GM23248 (cell line): ENCODE measurements around the gene EIF4G2. TPM values are rescaled to one million over a fixed set of nuclear protein-coding genes. Genes with fewer than 3 reads are reported as not detected.

Experiments used
- DNase-seq: peaks from one replicate; pipeline ENCODE4 v3.0.0-alpha.2; 2015
- H2AFZ ChIP-seq: fragments of 200-600 bp; sonication (generic); 2 replicates; pipeline ENCODE4 v1.6.1; 2016; ENCODE audit warnings: antibody characterized with exemption
- H3F3A ChIP-seq: fragments of 200-600 bp; sonication (generic); 2 replicates; pipeline ENCODE4 v1.6.1; 2016; ENCODE audit warnings: mild to moderate bottlenecking, antibody characterized with exemption, mixed run types; ENCODE audit not compliant: insufficient read depth
- H3K27ac ChIP-seq: fragments of 200-600 bp; sonication (generic); 2 replicates; pipeline ENCODE4 v1.5.1; 2016; ENCODE audit warnings: mild to moderate bottlenecking
- H3K27me3 ChIP-seq: fragments of 200-600 bp; sonication (generic); replicated peaks from 2 replicates; pipeline ENCODE4 v1.6.1; 2016; ENCODE audit warnings: mild to moderate bottlenecking; ENCODE audit not compliant: insufficient read depth
- H3K36me3 ChIP-seq: fragments of 200-600 bp; sonication (generic); 2 replicates; pipeline ENCODE4 v1.6.1; 2016; ENCODE audit warnings: low read depth, mild to moderate bottlenecking
- H3K4me1 ChIP-seq: fragments of 200-600 bp; sonication (generic); 2 replicates; pipeline ENCODE4 v1.6.1; 2016; ENCODE audit warnings: mild to moderate bottlenecking; ENCODE audit not compliant: insufficient read depth
- H3K4me2 ChIP-seq: fragments of 200-600 bp; sonication (generic); one replicate; pipeline ENCODE4 v1.6.1; 2016; ENCODE audit warnings: mild to moderate bottlenecking; ENCODE audit not compliant: unreplicated experiment
- H3K4me3 ChIP-seq: fragments of 200-600 bp; sonication (generic); 2 replicates; pipeline ENCODE4 v1.5.1; 2016; ENCODE audit warnings: mild to moderate bottlenecking
- H3K79me2 ChIP-seq: fragments of 200-600 bp; sonication (generic); 2 replicates; pipeline ENCODE4 v1.6.1; 2016; ENCODE audit warnings: mild to moderate bottlenecking; ENCODE audit not compliant: insufficient read depth
- H3K9ac ChIP-seq: fragments of 200-600 bp; sonication (generic); 2 replicates; pipeline ENCODE4 v1.6.1; 2016; ENCODE audit warnings: mild to moderate bottlenecking
- H3K9me2 ChIP-seq: fragments of 200-600 bp; sonication (generic); 2 replicates; pipeline ENCODE4 v1.6.1; 2016; ENCODE audit warnings: mixed run types, mild to moderate bottlenecking, moderate library complexity; ENCODE audit not compliant: insufficient read depth
- H3K9me3 ChIP-seq: fragments of 200-600 bp; sonication (generic); one replicate; pipeline ENCODE4 v1.6.1; 2017; ENCODE audit warnings: low read depth
- H4K20me1 ChIP-seq: fragments of 200-600 bp; sonication (generic); 2 replicates; pipeline ENCODE4 v1.6.0; 2016; ENCODE audit not compliant: insufficient read depth
- EZH2 ChIP-seq: fragments of 200-600 bp; sonication (generic); IDR thresholded peaks from 2 replicates; pipeline ENCODE4 v1.6.1; 2018; ENCODE audit warnings: antibody characterized with exemption, mild to moderate bottlenecking; ENCODE audit not compliant: insufficient read depth, poor library complexity, severe bottlenecking
- EZH2phosphoT487 ChIP-seq: fragments of 200-600 bp; sonication (generic); IDR thresholded peaks from 2 replicates; pipeline ENCODE4 v1.6.1; 2018; ENCODE audit warnings: antibody characterized with exemption, moderate library complexity, mild to moderate bottlenecking, low read depth; ENCODE audit not compliant: insufficient read depth
- WGBS, 2 experiments: methylation state at CpG; one replicate each; pipeline ENCODE4 v1.1.6; 2015 to 2017; ENCODE audit warnings: low lambda C conversion rate in 2 of 2, low coverage in 1 of 2; ENCODE audit errors: missing lambda C conversion rate in 2 of 2; 5-methylcytosine and 5-hydroxymethylcytosine counted together
- in situ Hi-C: fragments of 300-500 bp; cut with MboI; formaldehyde crosslinking; loops from 2 replicates; pipeline ENCODE4 v1.15.0; 2020
- polyA plus RNA-seq: library from polyadenylated mRNA; unstranded; fragments of >200 nt; fragmentation: Nextera tagmentation; extraction: Ambion mirVana; gene quantifications from 2 replicates; pipeline ENCODE4 v1.2.1, GENCODE V29; 2016
- total RNA-seq: library from RNA; depleted of rRNA; stranded (reverse); fragments of >200 nt; shearing (Covaris generic); gene quantifications from 2 replicates; pipeline ENCODE4 v1.2.3, GENCODE V29; 2014

Gene EIF4G2
- total and polyA plus RNA-seq, 2 experiments from 2014 or later = 673 to 882 TPM

DNA sequence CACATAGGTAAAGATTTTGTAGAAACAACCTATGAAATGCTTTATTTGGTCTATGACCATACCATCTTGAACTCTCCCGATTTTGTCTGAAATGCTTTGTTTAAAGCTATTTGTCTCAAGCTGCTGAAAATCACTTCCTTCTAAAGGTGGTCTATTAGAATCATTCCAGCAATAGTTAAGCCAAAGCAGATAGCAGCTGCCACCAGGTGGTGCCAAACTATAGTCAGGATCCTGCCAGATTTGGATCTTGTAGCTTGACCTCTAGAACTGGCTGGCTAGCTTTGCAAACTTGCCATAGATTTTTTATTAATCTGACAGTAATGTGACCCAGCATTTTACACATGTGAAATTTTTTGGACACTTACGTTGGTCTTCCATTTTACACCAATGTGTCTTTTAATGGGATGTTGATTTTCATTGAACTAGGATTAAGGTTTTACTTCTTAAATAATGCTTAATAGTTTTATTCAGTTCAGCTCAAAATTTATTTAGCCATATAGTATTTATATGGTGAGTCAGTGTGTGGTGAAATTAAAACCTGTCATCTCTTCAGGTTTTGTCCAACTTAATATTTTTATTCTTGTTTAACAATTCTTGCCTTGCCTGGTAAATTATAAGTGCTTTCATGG lies 38.0 kb downstream of the EIF4G2 start:
- no peak for TF ChIP-seq EZH2
- no peak for TF ChIP-seq EZH2phosphoT487
- Histone ChIP-seq H4K20me1 (no peaks in the 10 kb centered on the region), H3K9ac (no peak overlapping the region), H3K9me3 (no peaks in the 10 kb centered on the region), H3K4me3 (no peak overlapping the region), H3K4me2 (no peak overlapping the region), H2AFZ (no peak overlapping the region), H3F3A (peaks cover 7% of the 10 kb centered on the region), H3K79me2 (no peaks in the 10 kb centered on the region), H3K27me3 (no peaks in the 10 kb centered on the region), H3K27ac (no peak overlapping the region), H3K4me1 (no peaks in the 10 kb centered on the region), H3K9me2 (no peaks in the 10 kb centered on the region), H3K36me3 (peaks cover 62% of the 10 kb centered on the region)
- DNase-seq = peak; percentile 74
- in situ Hi-C loops = no loop called here
- WGBS, 2 experiments = 37 to 44% methylated on average over 2 of the region's 2 CpGs

- H3K9me2 ChIP-seq = no peaks in the 10 kb centered on the region
- H3K27ac ChIP-seq = no peak overlapping the region
- H3K27me3 ChIP-seq = no peaks in the 10 kb centered on the region
- H3K9me3 ChIP-seq = no peaks in the 10 kb centered on the region
- H3K9ac ChIP-seq = no peak overlapping the region
- 93 to 98% methylated on average over 12 of the region's 12 CpGs for WGBS, 2 experiments
- H3K4me3 ChIP-seq = no peak overlapping the region
- H3K79me2 ChIP-seq = no peaks in the 10 kb centered on the region
- H3F3A ChIP-seq = no peaks in the 10 kb centered on the region
- no peak for TF ChIP-seq EZH2
- no peak for TF ChIP-seq EZH2phosphoT487
- peaks cover 67% of the 10 kb centered on the region for H3K36me3 ChIP-seq
- H4K20me1 ChIP-seq = no peaks in the 10 kb centered on the region
- no peak overlapping the region for H2AFZ ChIP-seq
- H3K4me2 ChIP-seq = no peak overlapping the region
- DNase-seq = no peak
- no peaks in the 10 kb centered on the region for H3K4me1 ChIP-seq
- in situ Hi-C loops = no loop called here
These were observed 44.3 kb downstream of the EIF4G2 start for GRCh38 chr11:10764412-10764811.

DNA sequence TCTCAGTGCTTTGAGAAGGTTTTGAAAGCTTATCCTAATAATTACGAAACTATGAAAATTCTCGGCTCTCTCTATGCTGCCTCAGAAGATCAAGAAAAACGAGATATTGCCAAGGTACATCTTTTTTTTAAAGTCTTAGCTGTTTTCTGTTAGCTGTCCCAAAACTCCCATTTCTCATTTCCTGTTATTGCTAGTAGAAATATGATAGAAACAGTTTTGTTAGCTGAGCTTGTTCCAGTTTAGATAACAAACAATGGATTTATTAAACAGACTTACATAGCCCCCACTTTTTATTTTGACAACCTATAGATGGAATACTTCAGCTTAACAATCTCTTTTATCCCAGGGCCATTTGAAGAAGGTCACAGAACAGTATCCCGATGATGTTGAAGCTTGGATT lies 45.0 kb downstream of the EIF4G2 start:
- Histone ChIP-seq H3K27ac (no peak overlapping the region), H2AFZ (no peak overlapping the region), H4K20me1 (no peaks in the 10 kb centered on the region), H3K9me2 (no peaks in the 10 kb centered on the region), H3K4me3 (no peak overlapping the region), H3K36me3 (peaks cover 68% of the 10 kb centered on the region), H3F3A (no peaks in the 10 kb centered on the region), H3K79me2 (no peaks in the 10 kb centered on the region), H3K4me1 (no peaks in the 10 kb centered on the region), H3K4me2 (no peak overlapping the region), H3K9ac (no peak overlapping the region), H3K9me3 (no peaks in the 10 kb centered on the region), H3K27me3 (no peaks in the 10 kb centered on the region)
- in situ Hi-C loops = no loop called here
- TF ChIP-seq EZH2phosphoT487 (no peak), EZH2 (no peak)
- no peak for DNase-seq
- 96 to 99% methylated on average over 4 of the region's 4 CpGs for WGBS, 2 experiments

- no peak for DNase-seq
These were observed 45.8 kb downstream of the EIF4G2 start for GRCh38 chr11:10762913-10763421.

More at GRCh38 chr11:10762913-10763421, 45.8 kb downstream of the EIF4G2 start:
- Histone ChIP-seq H4K20me1 (no peaks in the 10 kb centered on the region), H3K9me2 (no peaks in the 10 kb centered on the region), H3K79me2 (no peaks in the 10 kb centered on the region), H3K4me3 (no peak overlapping the region), H3K9me3 (no peaks in the 10 kb centered on the region), H3K27me3 (no peaks in the 10 kb centered on the region), H3F3A (no peaks in the 10 kb centered on the region), H3K9ac (no peak overlapping the region), H3K36me3 (peaks cover 73% of the 10 kb centered on the region), H3K27ac (no peak overlapping the region), H3K4me1 (no peaks in the 10 kb centered on the region), H2AFZ (no peak overlapping the region), H3K4me2 (no peak overlapping the region)
- TF ChIP-seq EZH2 (no peak), EZH2phosphoT487 (no peak)
- 98 to 99% methylated on average over 4 of the region's 4 CpGs for WGBS, 2 experiments
- in situ Hi-C loops = no loop called here
